HepG2 (cell line): ENCODE results near the gene ERC1.

ENCODE experiments used
- CEBPB ChIP-seq: IDR thresholded peaks from 2 replicates; pipeline ENCODE4 v1.6.1; 2011; ENCODE audit warnings: low read depth, low read length, improper control_type of control experiment, borderline replicate concordance
- DPF2 ChIP-seq: sonication (generic); formaldehyde crosslinking; IDR thresholded peaks from 2 replicates; pipeline ENCODE4 v1.4.0; 2020; ENCODE audit warnings: mild to moderate bottlenecking, low read depth, missing genetic modification reagents, borderline replicate concordance
- EZH2 ChIP-seq: conservative IDR thresholded peaks from 2 replicates; pipeline ENCODE4 v1.6.1; 2012; ENCODE audit warnings: mild to moderate bottlenecking, low read depth, low read length, moderate library complexity
- MEF2D ChIP-seq: sonication (generic); formaldehyde crosslinking; IDR thresholded peaks from 2 replicates; pipeline ENCODE4 v1.5.1; 2020; ENCODE audit warnings: mild to moderate bottlenecking, missing genetic modification reagents
- NFKBIZ ChIP-seq: IDR thresholded peaks from 2 replicates; pipeline ENCODE4 v1.6.1; 2018; ENCODE audit warnings: missing genetic modification reagents, missing compliant biosample characterization
- POLR2A ChIP-seq, 2 experiments: IDR thresholded peaks; 2 replicates each; pipeline ENCODE4 v1.6.1; 2011; ENCODE audit warnings: low read depth in 2 of 2, low read length in 2 of 2, mild to moderate bottlenecking in 1 of 2, moderate library complexity in 1 of 2; ENCODE audit not compliant: insufficient read depth in 1 of 2
- TF ChIP-seq, protein P1 (sequence below): sonication (generic); formaldehyde crosslinking; IDR thresholded peaks from 2 replicates; pipeline ENCODE4 v1.5.0; 2020; ENCODE audit warnings: mild to moderate bottlenecking, low read depth, missing genetic modification reagents, borderline replicate concordance
- TF ChIP-seq, protein P2 (sequence below), 2 experiments: sonication (generic) in 1 of 2; formaldehyde crosslinking in 1 of 2; IDR thresholded peaks; 2 replicates each; pipeline versions ENCODE4 v1.5.1 to v1.6.1; 2011 to 2020; ENCODE audit warnings: borderline replicate concordance in 1 of 2, low read depth in 1 of 2, low read length in 1 of 2, mild to moderate bottlenecking in 1 of 2, missing genetic modification reagents in 1 of 2, moderate library complexity in 1 of 2
- TF ChIP-seq, protein P3 (sequence below): sonication (generic); formaldehyde crosslinking; IDR thresholded peaks from 2 replicates; pipeline ENCODE4 v1.4.0; 2020; ENCODE audit warnings: missing genetic modification reagents

DNA sequence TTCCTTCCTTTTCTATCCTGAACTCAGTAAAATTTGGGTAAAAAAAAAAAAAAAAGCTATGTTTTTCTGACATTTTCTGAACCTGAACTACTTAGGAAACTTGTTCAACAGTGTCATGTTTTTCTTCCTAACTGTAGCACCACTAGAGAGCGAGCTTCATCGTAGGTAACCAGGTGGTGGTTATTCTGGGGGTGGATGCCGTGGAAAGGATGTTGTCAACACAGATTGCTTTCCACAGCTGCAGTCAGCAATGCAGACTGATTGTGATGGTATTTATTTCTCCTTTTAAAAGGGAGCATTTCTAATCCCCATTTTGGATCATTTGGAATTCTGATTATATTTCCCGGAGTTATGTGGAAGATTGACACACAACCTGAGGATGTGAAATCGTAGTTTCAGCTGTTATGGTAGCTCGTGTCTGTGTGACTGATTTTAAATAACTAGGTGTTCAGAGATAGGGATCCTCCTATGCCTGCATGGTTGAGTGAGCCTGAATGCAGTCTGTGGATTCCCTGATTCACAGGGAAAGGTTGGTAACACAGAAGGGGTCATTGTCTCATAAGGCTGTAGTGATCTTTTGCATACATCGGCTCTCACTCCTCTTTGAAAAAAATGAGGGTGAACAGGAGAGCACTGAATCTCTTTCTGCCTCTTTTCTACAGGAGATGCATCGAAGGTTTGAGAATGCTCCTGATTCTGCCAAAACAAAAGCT is 113.2 kb downstream of the ERC1 start:
- TF ChIP-seq CEBPB = no peak
- TF ChIP-seq POLR2A (IDR thresholded peaks at IDR 0.05; ENCODE audit: insufficient read depth in 1 of 2, low read depth in 2 of 2, low read length in 2 of 2) = no peak
- TF ChIP-seq, protein P1, sequence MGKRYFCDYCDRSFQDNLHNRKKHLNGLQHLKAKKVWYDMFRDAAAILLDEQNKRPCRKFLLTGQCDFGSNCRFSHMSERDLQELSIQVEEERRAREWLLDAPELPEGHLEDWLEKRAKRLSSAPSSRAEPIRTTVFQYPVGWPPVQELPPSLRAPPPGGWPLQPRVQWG (CRISPR knock-in tag) = no peak
- TF ChIP-seq EZH2 = no peak
- no peak for TF ChIP-seq DPF2 (CRISPR knock-in tag)
- no peak for TF ChIP-seq NFKBIZ (CRISPR knock-in tag)
- TF ChIP-seq, protein P2, sequence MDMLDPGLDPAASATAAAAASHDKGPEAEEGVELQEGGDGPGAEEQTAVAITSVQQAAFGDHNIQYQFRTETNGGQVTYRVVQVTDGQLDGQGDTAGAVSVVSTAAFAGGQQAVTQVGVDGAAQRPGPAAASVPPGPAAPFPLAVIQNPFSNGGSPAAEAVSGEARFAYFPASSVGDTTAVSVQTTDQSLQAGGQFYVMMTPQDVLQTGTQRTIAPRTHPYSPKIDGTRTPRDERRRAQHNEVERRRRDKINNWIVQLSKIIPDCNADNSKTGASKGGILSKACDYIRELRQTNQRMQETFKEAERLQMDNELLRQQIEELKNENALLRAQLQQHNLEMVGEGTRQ (IDR thresholded peaks at IDR 0.05; ENCODE audit: low read depth, low read length) = no peak
- TF ChIP-seq, protein P2 (CRISPR knock-in tag; IDR thresholded peaks at IDR 0.05; ENCODE audit: borderline replicate concordance) = no peak
- TF ChIP-seq, protein P3, sequence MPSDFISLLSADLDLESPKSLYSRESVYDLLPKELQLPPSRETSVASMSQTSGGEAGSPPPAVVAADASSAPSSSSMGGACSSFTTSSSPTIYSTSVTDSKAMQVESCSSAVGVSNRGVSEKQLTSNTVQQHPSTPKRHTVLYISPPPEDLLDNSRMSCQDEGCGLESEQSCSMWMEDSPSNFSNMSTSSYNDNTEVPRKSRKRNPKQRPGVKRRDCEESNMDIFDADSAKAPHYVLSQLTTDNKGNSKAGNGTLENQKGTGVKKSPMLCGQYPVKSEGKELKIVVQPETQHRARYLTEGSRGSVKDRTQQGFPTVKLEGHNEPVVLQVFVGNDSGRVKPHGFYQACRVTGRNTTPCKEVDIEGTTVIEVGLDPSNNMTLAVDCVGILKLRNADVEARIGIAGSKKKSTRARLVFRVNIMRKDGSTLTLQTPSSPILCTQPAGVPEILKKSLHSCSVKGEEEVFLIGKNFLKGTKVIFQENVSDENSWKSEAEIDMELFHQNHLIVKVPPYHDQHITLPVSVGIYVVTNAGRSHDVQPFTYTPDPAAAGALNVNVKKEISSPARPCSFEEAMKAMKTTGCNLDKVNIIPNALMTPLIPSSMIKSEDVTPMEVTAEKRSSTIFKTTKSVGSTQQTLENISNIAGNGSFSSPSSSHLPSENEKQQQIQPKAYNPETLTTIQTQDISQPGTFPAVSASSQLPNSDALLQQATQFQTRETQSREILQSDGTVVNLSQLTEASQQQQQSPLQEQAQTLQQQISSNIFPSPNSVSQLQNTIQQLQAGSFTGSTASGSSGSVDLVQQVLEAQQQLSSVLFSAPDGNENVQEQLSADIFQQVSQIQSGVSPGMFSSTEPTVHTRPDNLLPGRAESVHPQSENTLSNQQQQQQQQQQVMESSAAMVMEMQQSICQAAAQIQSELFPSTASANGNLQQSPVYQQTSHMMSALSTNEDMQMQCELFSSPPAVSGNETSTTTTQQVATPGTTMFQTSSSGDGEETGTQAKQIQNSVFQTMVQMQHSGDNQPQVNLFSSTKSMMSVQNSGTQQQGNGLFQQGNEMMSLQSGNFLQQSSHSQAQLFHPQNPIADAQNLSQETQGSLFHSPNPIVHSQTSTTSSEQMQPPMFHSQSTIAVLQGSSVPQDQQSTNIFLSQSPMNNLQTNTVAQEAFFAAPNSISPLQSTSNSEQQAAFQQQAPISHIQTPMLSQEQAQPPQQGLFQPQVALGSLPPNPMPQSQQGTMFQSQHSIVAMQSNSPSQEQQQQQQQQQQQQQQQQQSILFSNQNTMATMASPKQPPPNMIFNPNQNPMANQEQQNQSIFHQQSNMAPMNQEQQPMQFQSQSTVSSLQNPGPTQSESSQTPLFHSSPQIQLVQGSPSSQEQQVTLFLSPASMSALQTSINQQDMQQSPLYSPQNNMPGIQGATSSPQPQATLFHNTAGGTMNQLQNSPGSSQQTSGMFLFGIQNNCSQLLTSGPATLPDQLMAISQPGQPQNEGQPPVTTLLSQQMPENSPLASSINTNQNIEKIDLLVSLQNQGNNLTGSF (CRISPR knock-in tag) = no peak
- no peak for TF ChIP-seq MEF2D (CRISPR knock-in tag)
